ENCODE data around the gene TNS3.

Gene TNS3

GRCh38 chr7:47337531-47337930 lies 244.4 kb downstream of the TNS3 start:
- no peak for DNase-seq

GRCh38 chr7:47336472-47337425 lies 245.2 kb downstream of the TNS3 start:
- DNase-seq = no peak

GRCh38 chr7:47335557-47336471 lies 246.1 kb downstream of the TNS3 start:
- DNase-seq = no peak

- no peak for DNase-seq
Measured at GRCh38 chr7:47335071-47335470, 246.8 kb downstream of the TNS3 start.

- DNase-seq = no peak
Measured at GRCh38 chr7:47333959-47334358, 248.0 kb downstream of the TNS3 start.

GRCh38 chr7:47333554-47333887 lies 248.4 kb downstream of the TNS3 start:
- DNase-seq = no peak

- no peak for DNase-seq
Measured at GRCh38 chr7:47332681-47333553, 249.0 kb downstream of the TNS3 start.

- DNase-seq = no peak
Measured at GRCh38 chr7:47332213-47332612, 249.7 kb downstream of the TNS3 start.

- no peak for DNase-seq
Measured at GRCh38 chr7:47331179-47331565, 250.7 kb downstream of the TNS3 start.

- DNase-seq = no peak
Measured at GRCh38 chr7:47330561-47331178, 251.2 kb downstream of the TNS3 start.

- no peak for DNase-seq
Measured at GRCh38 chr7:47330026-47330425, 251.9 kb downstream of the TNS3 start.

GRCh38 chr7:47329320-47329926 lies 252.5 kb downstream of the TNS3 start:
- DNase-seq = no peak

- no peak for DNase-seq
Measured at GRCh38 chr7:47328392-47329319, 253.3 kb downstream of the TNS3 start.

- DNase-seq = no peak
Measured at GRCh38 chr7:47327698-47328391, 254.1 kb downstream of the TNS3 start.

- DNase-seq = no peak
Measured at GRCh38 chr7:47327346-47327697, 254.6 kb downstream of the TNS3 start.

GRCh38 chr7:47326808-47327207 lies 255.1 kb downstream of the TNS3 start:
- no peak for DNase-seq

- DNase-seq = no peak
Measured at GRCh38 chr7:47326220-47326619, 255.7 kb downstream of the TNS3 start.

- no peak for DNase-seq
Measured at GRCh38 chr7:47325337-47325736, 256.6 kb downstream of the TNS3 start.

GRCh38 chr7:47323904-47324303 lies 258.0 kb downstream of the TNS3 start:
- no peak for DNase-seq

GRCh38 chr7:47322731-47323130 lies 259.2 kb downstream of the TNS3 start:
- DNase-seq = no peak

Data from T-helper 1 cell (primary cell).